PFSK-1 (cell line): Measurements from ENCODE around the gene NIPAL4.

Source experiments
- FOXP2 ChIP-seq: optimal IDR thresholded peaks from 2 replicates; pipeline ENCODE3; 2011; ENCODE audit warnings: borderline replicate concordance, control low read depth, inconsistent platforms; ENCODE audit not compliant: insufficient read depth; ENCODE audit errors: extremely low read length, extremely low read depth
- POLR2AphosphoS5 ChIP-seq: IDR thresholded peaks from 2 replicates; pipeline ENCODE4 v1.6.1; 2012; ENCODE audit warnings: low read depth, mild to moderate bottlenecking, control low read depth, low read length, moderate library complexity
- SIN3A ChIP-seq: IDR thresholded peaks from 2 replicates; pipeline ENCODE4 v1.6.1; 2012; ENCODE audit warnings: mild to moderate bottlenecking, low read length, moderate library complexity, borderline replicate concordance; ENCODE audit not compliant: insufficient read depth
- TAF1 ChIP-seq: IDR thresholded peaks from 2 replicates; pipeline ENCODE4 v1.6.1; 2012; ENCODE audit warnings: low read length, control low read depth, borderline replicate concordance; ENCODE audit not compliant: insufficient read depth
- TF ChIP-seq, protein P1 (sequence below), 2 experiments: IDR thresholded peaks; 2 replicates each; pipeline versions ENCODE4 v1.6.1 to v1.8.0; 2011 to 2012; ENCODE audit warnings: low read depth in 2 of 2, low read length in 2 of 2, control low read depth in 1 of 2, inconsistent platforms in 1 of 2, mild to moderate bottlenecking in 1 of 2, moderate library complexity in 1 of 2; ENCODE audit not compliant: insufficient read depth in 1 of 2

The NIPAL4 gene

DNA sequence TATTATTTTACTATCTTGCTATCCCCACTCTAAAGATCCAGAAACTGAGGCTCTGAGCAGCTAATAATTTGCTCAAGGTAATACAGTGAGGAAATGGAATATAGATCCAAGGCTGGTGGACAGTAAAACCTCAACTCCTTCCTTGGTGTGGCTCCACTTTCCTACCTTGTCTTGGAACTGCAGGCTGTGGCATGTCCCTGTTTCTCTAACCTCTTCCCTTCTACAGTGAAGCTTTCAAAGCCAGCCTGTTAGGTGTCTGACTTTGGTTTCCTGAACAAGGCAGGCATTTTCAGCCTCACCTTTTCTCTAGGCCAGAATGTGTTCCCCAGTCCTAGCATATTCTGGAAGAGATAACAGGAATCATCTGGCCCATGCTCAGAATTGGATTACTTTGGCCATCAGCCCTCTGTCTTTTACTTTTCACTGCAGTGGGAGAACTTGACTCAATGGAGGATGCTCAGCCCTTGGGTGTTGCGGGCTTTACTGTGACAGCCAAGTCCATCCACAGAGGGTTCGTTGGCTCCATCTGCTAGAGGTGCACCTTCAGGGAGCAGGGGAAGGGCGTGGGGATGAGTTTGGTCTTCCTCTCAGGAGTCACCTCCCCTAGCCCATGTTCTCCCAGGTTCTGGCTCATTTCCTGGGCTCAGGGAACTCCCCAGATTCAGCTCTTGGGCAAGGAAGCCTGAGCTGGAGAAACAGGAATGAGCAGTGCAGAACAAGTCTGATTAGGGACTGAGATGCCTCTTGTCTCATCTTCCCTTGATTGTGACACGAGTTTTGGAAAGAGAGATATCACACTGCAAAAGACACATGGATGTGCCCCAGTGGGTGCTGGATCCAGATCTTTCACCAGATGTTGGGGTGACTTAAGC lies 1.1 kb downstream of the NIPAL4 start:
- TF ChIP-seq TAF1 (no peak), FOXP2 (no peak), SIN3A (no peak), POLR2AphosphoS5 (no peak)
- TF ChIP-seq, protein P1, sequence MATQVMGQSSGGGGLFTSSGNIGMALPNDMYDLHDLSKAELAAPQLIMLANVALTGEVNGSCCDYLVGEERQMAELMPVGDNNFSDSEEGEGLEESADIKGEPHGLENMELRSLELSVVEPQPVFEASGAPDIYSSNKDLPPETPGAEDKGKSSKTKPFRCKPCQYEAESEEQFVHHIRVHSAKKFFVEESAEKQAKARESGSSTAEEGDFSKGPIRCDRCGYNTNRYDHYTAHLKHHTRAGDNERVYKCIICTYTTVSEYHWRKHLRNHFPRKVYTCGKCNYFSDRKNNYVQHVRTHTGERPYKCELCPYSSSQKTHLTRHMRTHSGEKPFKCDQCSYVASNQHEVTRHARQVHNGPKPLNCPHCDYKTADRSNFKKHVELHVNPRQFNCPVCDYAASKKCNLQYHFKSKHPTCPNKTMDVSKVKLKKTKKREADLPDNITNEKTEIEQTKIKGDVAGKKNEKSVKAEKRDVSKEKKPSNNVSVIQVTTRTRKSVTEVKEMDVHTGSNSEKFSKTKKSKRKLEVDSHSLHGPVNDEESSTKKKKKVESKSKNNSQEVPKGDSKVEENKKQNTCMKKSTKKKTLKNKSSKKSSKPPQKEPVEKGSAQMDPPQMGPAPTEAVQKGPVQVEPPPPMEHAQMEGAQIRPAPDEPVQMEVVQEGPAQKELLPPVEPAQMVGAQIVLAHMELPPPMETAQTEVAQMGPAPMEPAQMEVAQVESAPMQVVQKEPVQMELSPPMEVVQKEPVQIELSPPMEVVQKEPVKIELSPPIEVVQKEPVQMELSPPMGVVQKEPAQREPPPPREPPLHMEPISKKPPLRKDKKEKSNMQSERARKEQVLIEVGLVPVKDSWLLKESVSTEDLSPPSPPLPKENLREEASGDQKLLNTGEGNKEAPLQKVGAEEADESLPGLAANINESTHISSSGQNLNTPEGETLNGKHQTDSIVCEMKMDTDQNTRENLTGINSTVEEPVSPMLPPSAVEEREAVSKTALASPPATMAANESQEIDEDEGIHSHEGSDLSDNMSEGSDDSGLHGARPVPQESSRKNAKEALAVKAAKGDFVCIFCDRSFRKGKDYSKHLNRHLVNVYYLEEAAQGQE (IDR thresholded peaks at IDR 0.05; ENCODE audit: insufficient read depth in 1 of 2, low read depth in 2 of 2, low read length in 2 of 2): no peak

- no peak for TF ChIP-seq POLR2AphosphoS5
Observed at GRCh38 chr5:157463081-157463480, 3.1 kb downstream of the NIPAL4 start.

DNA sequence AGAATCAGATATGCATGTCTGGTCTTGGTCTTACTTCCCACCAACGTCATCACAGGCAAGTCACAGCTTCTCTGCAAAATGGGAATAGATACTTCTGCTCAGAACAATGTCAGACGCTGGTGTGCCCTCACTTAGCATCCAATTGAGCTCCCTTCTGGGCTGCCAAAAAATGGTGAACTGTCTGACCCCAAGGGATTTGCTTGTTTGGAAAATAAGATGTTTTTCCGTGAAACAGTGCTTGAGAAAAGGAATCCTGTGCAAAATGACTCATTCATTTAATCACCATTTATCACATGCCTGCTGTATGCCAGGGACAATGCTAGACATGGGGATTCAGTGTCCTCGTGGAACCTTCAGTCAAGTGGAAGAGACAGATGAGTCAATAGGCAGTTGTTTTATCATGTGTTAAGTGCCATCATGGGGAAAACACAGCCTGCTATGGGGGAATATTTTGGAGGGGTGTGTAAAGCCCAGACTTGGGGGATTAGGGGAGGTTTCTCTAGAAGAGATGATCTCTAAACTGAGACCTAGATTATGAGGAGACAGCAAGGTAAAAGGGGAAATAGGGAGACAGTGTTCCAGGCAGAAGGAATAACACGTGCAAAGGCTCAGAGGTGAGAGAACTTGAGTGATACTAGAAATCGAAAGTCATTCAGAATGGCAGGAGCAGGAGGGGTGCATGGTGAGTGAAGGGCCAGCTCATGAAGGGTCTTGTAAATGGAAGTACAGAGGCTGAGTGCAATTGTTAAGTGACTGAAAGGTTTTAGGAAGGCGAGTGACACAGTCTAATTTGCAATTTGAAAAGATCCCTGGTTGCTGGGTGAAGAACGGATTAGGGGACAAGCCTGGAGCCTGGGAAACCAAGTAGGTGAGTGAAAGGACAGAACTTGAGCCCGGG lies 3.9 kb downstream of the NIPAL4 start:
- TF ChIP-seq SIN3A (no peak), TAF1 (no peak), FOXP2 (no peak), POLR2AphosphoS5 (no peak)
- TF ChIP-seq, protein P1 (IDR thresholded peaks at IDR 0.05; ENCODE audit: insufficient read depth in 1 of 2, low read depth in 2 of 2, low read length in 2 of 2): no peak

DNA sequence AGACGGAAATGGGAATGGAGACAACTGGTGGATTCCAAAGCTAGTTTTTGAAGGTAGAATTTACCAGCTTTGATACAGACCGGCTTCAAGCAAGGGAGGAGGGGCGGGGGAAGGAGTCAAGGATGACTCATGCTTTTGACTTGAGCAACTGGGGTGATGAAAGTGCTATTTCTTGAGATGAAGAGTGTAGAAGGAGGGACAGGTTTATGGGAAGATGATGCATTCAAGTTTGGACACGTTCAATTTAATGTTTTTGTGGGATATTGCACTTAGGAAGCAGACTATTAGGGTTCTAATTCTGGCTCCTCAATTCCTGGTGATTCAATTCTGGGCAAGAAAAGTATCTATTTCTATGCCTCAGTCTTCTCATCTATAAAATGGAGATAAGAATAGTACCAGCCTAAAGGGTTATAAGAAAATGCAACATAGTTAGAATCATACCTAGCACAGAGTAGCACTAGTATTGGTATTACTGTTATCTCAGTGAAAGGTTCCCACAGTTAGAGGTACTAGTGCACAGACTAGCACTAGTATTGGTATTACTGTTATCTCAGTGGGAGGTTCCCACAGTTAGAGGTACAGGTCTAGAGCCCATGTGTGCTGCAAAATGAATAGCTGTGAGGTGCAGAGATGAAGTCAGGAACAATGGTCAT lies 4.6 kb downstream of the NIPAL4 start:
- TF ChIP-seq SIN3A (no peak), TAF1 (no peak), FOXP2 (no peak), POLR2AphosphoS5 (no peak)
- TF ChIP-seq, protein P1 (IDR thresholded peaks at IDR 0.05; ENCODE audit: insufficient read depth in 1 of 2, low read depth in 2 of 2, low read length in 2 of 2): no peak

DNA sequence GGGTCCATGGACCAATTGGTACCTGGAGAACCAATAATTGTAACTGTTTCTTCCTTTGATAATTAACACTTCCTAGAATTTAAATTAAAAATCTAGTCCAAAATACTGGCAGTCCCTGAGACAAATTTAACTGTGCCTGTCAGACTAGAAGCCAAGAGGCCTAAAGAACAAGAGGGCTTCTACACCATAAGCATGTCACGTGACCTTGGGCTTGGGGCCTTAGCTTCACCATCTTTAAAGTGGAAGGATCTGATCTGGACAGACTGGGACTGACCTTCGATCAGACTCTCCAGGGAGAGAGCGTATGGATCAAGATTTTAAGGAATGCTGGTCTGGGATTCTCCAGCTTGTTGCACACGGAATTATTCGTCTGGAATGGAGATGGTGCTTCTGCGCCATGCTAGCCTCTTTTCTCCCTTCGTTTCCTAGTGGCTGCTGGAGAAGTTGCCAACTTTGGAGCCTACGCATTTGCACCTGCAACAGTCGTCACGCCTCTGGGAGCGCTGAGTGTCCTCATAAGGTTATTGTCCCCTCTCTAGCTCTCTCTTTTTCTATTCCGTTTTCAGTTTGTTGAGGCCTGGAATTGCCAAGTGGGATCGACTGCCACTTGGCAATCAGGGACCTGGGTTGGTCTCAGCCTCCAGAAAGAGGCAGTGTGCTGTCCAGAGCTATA lies 8.4 kb downstream of the NIPAL4 start:
- TF ChIP-seq SIN3A (no peak), POLR2AphosphoS5 (no peak), TAF1 (no peak), FOXP2 (no peak)
- TF ChIP-seq, protein P1 (IDR thresholded peaks at IDR 0.05; ENCODE audit: insufficient read depth in 1 of 2, low read depth in 2 of 2, low read length in 2 of 2): no peak
